GM21825 (cell line): ENCODE data around the gene HES3.

Experiments
- ATAC-seq: cut with Tn5 transposase; IDR thresholded peaks from one replicate; pipeline ENCODE4 v1.9.1; 2021; ENCODE audit warnings: mild to moderate bottlenecking, moderate library complexity; ENCODE audit not compliant: unreplicated experiment

HES3 gene

DNA sequence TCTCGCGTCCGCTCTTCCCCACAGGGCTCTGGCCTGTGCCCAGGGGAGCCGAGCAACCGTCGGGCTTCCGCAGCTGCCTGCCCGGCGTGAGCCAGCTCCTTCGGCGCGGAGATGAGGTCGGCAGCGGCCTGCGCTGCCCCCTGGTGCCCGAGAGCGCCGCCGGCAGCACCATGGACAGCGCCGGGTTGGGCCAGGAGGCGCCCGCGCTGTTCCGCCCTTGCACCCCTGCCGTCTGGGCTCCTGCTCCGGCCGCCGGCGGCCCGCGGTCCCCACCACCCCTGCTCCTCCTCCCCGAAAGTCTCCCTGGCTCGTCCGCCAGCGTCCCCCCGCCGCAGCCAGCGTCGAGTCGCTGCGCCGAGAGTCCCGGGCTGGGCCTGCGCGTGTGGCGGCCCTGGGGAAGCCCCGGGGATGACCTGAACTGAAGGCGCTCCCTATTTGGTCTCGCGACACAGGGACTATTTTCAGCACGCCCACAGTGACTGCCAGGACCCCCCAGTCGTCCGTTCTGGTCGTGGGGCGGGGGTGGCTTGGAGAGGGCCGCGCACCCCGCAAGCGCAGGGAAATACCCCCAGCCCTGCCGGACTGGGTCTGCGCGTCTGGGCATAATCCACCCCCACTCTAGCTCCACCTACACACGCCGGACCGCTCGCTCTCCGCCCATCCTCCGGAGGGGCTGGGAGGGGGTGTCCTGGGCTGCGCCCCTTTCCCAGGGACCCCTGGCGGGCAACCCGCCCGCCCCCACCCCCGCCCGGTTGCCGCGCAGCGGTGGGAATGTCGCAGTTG lies 1.3 kb downstream of the HES3 start:
- ATAC-seq: peak; percentile 58

DNA sequence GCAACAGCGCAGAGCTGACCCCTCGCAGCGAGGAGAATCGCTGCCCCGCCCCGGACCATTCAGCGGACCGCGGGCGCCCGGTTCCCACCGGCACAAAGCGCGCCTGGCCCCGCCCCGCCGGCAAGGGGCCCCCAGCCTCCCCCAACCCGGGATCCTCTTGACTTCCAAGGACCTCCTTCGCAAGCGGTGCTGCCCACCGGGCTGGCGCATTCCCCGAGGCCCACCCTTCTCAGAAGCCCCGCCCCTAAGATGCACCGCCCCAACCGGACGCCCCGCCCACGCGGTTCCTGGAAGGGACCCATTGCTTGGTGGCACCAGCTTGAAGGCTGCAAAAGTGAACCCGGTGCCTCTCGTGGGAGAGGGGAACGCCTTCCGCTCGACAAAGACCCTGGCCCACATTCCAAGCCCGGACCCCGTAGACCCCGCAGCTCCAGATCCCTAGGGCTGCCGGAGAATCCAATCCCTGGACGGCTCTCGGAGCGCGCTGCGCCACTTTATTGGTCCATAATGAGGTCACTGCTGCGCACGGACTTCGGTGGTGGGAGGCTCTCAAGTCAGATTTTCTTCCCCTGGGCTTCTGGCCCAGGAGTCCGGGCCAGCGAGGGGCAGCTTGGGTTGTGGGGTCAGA lies 2.0 kb downstream of the HES3 start:
- no peak for ATAC-seq

DNA sequence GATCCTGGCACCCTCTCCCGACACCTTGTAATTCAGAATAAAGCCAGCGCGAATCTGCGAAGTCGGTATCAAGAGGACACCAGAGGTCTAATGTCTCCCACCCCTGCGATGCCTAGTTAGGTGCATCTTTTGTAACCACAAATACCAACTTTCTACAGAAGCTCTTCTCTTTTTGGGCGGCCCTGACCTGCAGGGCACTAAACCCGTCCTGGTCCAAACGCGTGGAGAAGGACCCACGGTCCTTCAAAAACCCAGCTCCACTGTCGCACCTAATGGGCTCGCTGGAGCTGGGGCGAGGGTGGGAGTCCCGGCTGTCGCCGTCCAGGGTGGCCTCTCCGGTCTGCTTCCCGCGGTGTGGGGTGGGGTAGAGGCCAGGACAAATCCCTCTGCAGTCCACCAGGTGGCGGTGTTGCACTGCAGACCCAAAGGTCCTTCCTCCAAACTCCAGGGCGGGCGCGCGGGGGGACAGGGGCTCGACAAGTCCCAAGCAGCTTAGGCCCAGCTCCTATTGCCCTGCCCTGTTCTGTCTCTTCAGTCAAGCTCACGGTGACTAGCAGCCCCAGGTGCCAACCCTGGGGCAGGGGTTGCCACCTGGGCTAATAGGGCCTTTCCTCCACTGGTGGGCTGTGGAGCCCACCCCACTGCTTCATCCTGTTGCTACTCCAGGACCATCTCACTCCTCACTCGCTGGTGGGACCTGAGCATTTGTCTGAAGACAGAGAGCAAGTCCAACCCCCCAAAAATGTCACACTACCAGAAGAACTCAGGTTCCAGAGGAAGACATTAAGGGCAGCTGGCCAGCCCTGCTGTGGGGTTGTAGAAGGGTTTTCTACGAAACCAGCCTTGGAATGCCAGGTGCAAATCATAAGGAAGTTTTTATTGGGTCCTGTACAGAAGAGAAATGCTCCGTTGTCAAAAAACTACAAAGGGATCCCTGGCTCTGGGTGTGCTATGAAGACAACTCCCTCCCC lies 2.8 kb downstream of the HES3 start:
- ATAC-seq: no peak

DNA sequence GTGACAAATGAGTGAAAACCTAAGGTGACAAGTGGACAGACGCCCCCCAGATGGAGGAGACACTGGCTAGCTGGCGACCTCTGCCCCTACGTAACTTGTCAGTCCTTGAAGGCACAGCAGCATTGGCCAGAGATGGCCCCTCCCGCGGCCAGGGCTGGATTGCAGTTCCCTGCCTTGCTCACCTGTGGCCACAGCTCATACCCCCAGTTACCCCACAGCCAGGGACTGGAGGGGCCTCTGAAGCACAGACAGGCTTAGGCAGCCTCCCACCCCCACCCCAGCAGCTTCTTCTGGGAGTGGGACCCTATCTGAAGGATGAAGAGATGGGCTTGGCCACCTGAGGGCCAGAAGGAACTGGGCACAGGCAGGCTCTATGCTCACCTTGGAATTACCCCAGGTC lies 3.7 kb downstream of the HES3 start:
- no peak for ATAC-seq

DNA sequence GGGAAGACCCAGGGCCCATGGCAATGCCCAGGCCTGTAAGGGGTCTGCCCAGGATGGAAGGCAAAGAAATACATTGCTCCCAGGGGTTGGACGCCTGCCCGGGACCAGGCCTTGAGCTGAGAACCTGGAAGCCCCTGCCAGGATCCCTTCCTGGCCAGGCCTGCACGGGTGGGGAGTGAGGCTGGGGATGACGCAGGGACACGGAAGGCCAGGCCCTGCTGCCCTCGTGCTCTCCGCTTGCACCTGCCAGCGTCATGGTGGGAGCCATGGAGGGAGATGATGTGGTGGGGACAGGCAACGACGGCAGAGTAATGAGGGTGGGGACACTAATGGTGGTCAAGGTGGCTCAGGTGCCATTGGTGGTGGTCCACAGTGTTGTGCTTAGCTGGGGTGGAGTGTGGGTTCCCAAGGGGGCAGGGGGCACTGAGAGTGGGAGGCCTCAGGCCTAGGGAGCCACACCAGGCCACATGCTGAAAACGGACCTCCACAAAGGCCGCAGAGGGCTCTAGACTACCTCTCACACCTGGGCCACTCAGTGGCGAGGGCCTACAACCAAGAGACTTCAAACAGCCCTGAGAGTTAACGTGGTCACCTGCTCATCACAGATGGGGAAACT lies 4.3 kb downstream of the HES3 start:
- ATAC-seq: no peak

DNA sequence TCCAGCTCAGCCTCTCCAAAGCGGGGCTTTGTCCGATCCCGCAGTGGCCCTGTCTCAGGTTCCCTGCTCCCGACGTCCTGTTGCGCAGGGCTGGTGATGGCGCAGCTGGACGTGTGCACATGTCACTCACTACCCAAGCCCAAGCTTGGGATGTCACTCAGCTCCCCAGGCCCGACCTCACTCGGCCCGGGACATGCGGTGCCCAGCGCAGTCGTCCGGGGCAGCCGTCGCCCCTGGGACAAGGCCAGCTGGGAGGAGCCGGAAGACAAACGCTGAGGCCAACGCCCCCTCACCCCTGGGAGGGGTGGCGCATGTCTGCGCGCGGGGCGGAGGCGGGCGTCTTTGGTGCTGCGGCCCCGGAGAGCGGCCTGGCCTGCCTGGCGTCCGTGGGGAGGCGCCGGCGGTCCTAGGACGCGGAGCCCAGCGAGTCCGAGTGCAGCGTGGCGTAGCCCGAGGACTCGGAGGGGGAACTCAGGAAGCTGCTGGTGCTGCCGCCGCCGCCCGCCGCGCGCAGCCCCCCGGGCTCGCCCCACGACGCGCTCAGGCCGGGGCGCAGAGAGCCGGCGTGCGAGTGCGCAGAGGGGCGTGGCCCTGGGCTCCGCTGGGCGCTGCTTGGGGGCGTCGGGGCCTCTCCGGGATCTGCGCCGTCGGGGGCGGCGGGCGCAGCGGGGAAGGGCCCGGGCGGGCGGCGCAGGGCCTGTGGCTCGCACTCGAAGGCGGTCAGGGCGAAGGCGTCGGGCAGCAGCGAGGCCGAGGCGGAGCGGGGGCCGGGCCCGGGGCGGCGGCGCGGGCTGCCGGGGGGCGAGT lies 5.2 kb downstream of the HES3 start:
- no peak for ATAC-seq

DNA sequence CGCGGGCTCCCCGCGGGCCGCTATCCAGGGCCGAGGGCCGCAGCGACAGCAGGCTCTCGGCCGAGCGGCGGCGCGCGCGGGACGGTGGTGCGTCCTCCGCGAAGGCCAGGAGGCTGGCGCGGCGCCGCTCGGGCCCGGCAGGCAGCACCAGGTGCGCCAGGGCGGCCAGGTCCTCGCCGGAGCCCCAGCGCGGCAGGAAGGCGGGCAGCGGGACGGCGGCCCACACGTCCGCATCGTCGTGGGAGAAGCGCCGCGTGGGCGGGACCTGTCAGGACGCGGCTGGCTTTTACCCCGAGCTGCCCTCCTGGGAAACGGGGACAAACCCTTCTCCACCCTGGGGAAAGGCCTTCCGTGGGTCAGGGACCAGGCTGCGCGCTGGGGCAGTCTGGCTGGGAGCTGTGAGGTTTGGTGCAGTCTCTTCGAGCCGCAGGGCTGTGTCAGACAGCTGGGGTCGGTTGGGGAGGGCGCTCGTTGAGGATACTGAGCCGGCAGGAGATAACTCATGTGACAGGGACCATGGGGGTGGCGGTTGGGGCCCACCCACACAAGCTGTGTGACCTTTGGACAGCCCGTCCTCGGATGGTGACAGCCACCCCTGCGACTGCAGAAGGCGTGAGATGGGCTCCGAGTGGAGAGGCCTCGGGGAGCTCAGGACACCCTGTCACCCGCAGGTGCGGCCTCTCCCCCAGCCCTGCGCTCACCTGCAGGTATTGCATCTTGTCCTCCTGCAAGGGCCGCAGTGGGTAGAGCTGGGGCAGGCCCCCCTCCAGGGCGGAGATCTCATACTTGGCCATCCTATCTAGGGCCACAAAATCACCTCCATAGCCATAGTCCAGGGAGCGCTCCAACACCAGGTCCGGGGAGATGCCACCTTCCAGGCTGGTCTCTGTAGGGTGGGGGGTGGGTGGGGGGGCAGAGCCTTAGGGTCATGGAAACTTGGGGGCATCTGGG lies 6.0 kb downstream of the HES3 start:
- no peak for ATAC-seq

DNA sequence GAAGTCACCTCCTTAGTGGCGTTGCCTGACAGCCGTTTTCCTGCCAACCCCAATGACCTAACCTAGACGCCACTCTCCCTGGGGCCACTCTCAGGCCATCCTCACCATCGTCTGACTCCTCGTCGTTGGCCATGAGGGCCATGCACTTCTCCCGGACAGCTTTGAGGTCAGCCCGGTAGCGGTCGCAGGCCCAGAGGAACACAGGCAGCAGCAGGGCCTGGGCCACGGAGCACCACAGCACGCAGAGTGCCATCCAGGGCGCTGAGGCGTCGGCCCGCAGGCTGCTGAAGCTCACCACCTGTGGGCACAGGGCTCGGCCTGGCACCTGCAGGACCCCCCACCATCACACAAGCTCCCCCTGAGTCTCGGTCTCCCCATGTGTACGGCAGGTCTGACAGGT lies 7.3 kb downstream of the HES3 start:
- ATAC-seq: no peak

DNA sequence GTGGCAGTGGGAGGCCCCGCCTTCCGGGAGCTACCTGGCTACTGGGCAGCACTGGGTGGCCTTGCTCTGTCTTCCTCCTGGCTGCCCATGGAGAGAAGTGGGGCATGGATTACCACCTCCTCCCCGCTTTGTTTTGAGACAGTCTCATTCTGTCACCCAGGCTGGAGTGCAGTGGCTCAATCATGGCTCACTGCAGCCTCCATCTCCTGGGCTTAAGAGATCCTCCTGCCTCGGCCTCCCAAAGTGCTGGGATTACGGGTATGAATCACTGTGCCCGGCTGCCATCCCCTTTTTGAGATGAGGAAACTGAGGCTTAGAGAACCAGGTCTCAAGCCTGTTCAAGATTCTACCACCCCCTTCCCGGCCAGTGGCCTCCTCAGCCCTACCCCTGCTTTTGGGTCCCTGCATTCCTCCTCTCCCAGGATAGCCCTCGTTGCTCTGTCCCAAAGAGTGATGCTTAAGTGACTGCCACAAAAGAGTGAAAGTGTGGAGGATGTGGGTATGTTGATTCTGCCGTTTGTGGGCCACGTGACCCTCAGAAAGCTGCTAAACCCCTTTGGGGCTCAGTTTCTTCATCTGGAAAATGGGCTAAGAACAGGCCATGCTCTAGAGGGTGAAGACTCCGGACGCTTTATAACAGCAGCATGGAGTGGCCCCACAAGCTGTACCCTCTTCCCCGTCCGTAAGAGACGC lies 7.8 kb downstream of the HES3 start:
- ATAC-seq: no peak

DNA sequence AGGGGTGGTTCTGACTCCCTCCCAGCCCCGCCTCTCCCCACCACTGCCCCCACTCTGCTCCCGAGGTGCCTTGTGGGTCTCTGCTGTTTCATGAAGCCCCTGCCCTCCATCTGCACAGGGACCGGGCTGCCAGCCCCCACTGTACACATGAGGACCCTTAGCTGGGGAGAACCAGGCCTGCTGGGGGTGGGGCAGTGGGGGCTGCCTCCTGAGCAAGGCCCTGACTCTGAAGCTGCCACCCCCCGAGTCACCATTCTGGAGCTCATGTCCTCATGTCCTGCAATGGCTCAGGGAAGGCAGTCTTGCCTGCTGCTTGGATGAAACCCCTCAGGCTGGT lies 8.4 kb downstream of the HES3 start:
- ATAC-seq: no peak

DNA sequence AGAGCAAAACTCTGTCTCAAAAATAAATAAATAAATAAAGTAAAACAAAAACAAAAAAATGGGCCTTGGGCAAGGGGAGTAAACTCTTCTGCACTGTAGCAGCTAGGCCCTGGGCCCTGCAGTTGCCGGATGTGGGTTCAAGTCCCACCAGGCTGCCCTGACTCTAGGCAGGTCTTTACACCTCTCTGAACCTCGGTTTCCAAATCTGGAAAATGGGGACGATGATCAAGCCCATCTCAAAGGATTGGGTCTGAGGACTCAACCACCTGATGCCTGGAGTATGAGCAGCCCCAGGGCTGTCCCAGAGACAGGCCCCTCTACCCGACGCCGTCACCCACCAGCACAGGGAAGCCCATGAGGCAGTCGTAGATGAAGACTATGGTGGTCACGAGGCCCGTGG lies 9.4 kb downstream of the HES3 start:
- no peak for ATAC-seq

DNA sequence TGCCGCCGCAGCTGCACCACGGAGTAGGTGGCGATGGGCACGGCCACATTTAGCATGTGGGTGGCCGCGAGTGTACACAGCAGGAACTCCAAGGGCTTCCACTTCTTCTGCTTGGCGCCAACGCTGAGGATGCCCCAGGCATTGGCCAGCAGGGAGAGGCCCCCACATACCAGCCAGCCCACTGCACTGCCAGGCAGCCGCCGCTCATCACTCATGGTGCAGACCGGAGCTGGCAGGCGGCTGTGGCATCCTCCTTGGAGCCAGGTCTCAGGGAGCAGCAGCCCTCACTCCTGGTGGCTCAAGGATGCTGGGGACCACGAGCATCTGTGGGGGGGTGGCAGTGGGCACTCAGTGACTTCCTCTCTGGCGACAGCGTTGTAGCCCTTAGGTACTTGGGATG lies 10.7 kb downstream of the HES3 start:
- no peak for ATAC-seq

DNA sequence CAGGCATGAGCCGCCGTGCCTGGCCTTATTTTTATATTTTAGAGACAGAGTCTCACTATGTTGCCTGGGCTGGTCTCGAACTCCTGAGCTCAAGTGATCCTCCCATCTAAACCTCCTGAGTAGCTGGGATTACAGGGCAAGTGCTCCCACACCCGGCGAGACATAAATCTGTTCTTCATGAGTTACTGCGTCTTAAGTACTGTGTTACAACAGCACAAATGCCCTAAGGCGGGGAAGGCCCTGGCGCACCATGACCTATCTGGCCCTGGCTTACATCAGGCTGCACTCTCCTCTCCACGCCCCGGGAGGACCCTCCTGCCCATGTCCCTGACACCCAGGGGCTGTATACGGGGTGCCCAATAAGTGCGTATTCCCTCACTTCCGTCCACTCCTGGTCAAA lies 12.7 kb downstream of the HES3 start:
- no peak for ATAC-seq

DNA sequence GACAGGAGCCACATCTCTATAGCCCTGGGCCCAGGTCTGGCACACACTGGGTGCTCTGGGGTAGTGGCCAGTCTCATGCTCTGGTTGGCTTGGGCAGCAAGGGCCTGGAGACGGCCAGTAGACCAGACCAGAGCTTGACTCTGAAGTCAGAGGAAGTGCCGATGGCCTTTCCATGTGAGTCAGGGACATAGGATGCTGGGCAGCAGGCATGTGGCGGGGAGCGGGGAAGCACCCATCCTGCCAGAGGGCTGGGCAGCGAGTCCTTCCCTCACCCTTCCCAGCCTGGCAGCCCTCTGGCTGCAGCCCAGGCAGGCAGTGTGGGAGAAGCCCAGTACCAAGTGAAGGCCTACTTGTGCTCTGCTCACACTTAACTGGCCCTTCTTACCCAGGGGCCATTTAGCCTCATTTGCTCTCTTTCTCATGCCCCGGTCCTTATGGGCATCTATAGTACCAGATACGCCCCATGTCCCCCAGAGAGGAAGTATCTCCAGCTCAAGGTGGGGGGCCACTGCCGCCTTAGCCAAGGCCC lies 13.6 kb downstream of the HES3 start:
- ATAC-seq: no peak

DNA sequence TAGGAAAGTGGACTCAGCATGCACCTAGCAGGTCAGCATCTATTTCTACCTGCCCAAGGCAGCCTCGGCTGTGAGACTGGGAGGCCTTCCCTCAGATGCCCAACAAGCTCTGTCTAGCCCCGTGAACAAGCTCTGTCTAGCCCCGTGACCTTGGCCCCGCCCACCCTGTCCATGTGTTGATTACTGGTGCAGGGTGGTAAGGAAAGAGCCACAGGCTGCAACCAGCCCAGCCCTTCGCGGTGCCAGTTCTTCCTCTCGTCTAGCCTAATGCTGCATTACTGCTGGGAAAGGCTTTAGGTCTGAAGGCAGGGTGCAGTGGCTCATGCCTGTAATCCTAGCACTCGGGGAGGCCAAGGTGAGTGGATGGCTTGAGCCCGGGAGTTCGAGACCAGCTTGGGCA lies 14.7 kb downstream of the HES3 start:
- no peak for ATAC-seq

DNA sequence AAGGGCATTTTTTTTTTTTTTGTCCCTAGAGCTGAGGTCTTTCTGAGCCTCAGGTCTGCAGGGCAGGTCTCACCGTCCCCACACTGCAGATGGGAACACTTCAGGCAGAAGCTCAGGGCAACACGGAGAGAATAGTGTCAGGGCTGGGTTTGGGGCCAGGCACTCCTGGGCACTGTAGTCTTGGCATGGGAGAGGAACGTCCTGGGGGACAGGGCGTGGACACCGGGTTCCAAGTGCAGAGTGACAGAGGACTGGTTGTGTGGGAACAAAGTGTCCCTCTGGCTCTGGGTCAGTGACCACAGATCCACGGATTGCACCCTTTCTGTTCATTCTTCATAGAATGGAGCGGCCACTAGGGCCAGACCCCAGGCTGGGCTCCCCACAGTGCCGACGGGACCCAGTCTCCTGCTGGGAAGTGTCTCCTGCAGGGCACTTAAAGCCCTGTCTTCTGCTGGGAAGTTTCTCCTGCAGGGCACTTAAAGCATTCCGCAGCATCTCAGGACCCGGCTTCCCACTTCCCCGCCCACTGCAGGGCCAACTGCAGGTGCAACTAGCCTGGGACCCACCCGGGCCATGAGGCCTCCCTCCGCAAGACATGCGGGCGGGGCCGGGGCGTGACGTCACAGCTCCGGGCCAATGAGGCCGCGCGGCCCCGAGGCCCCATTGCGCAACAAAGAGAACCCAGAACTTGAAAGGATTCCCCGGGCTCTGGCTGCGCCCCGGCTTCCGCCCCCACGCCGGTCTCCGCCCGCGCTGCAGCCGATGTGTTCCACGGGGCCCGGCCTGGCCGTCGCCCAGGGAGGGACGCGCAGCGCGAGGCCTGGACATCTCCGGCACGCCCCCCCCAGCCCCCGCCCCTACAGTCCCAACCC lies 15.7 kb downstream of the HES3 start:
- no peak for ATAC-seq

DNA sequence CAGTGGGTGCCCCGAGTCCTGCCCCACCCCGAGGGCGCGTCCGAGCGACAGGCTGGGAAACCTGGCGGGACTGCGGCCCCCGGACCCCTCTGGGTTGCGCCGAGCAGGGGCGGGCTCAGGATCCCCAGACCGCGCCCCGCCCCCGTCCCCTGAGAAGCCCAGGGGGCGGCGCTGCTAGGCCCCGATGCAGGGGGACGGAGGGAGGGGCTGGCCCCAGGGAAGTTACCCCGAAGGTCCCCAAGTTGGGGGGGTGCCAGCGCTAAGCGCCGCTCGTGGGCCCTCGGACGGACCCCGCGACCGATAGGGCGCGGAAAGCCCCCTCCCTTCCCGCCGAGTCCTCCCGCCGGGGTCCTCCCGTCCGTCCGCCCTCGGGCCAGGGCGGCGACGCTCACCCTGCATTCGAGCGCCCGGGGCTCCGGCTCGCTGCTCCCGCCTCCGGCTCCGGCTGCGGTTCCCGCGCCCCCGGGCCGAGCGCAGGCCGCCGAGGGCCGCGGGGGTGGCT lies 16.5 kb downstream of the HES3 start:
- no peak for ATAC-seq
